Measurements from ENCODE around the gene ZXDC.

The ZXDC gene

DNA sequence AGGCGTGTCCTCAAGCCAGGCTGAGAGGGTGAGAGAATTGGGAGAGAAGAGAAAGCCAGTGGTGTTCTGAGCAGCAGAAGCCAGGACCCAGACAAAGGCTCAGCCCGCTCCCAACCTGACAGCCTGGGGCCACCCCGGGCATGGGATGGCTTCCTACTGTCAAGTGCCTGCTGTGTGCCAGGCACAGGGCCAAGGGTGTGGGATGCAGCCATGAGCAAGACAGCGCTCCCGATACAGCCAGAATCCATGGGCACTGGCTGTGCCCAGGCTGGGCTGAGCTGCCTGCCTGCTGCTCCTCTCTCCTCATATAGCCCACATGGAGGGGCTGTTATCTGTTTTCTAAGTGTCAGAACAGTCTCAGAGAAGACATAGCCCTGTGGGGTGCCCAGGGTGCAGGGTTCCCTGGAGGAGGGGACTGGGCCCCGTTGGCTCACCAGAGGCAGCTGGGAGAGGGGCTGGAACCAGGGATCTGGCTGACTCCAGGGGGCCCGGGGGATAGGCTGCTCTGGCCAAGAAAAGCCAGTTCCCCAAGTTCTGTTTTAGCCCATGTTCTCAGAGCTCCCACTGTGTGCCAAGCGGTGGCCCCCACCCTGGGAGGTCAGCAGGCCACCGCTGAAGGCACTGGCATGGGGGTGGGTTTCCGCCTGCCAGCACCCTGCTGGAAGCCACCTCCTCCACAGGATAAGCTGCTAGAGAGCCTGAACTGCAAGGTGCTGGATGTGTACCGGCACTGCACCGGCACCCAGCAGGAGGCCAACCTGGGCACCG, 42.0 kb downstream of the ZXDC start:
- DNase-seq, result no peak

DNA sequence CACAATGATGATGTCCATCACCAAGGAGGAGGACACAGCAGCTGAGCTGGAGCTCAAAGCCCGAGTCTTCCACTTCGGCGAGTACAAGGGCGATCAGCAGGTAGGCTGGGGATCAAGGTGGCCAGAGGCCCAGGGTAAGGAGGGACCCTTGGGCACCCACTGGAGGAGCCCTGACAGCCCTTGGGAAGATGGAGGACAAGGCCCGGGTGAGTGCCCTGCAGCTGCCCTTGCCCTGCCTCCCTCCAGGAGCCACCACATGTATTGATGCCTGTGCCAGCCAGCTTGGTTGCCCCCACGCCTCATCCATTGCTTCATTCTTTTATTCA, 42.6 kb downstream of the ZXDC start:
- no peak for DNase-seq

DNA sequence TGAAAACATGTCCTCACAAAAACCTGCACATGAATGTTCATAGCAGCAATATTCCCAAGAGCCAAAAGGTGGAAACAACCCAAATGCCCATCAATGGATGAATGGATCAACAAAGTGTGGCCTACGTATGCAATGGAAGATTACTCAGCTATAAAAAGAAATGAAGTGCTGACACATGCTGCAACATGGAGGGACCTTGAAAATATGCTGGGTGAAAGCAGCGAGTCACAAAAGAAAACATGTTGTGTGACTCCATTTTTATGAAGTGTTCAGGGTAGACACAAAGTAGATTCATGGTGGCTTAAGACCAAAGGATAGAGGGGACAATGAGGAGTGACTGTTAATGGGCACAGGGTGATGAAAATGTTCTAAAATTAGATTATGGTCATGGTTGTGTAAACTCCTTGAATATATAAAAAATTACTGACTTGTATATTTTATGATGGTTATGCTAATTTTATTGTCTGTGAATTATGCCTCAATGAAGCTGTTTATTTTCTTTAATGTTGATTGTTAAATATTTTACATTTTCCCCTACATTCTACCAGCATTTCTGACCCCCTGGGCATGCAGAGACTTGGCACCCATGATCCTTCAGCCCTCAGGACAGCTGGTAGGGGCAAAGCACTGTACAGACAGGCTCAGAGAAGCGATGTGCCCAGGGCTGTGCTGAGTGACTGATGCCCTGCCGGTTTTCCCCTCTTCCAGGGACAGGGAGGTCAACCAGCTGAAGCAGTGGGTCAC, 43.2 kb downstream of the ZXDC start:
- no peak for DNase-seq

GRCh38 chr3:126431103-126431534, 44.6 kb downstream of the ZXDC start:
- DNase-seq, result no peak

DNA sequence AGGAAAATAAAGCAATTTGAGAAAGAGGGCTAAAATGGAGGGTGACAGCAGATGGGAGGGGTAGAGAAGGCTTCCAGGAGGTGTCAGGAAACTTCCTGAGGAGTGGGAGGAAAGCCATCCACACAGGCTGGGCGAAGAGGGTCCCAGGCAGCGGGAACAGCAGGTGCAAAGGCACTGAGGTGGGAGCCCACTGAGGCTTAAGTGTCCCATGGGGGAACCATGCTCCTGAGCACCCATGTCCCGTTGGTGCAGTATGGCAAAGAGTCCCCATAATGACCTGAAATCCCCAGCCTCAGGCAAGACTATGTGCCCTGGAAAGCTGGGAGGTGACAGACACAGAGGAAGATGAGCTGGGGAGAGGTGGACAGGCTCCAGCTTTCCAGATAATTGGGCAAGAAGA, 50.9 kb downstream of the ZXDC start:
- DNase-seq, result no peak

- DNase-seq, result no peak
These were observed 51.5 kb downstream of the ZXDC start for GRCh38 chr3:126424039-126424717.

DNA sequence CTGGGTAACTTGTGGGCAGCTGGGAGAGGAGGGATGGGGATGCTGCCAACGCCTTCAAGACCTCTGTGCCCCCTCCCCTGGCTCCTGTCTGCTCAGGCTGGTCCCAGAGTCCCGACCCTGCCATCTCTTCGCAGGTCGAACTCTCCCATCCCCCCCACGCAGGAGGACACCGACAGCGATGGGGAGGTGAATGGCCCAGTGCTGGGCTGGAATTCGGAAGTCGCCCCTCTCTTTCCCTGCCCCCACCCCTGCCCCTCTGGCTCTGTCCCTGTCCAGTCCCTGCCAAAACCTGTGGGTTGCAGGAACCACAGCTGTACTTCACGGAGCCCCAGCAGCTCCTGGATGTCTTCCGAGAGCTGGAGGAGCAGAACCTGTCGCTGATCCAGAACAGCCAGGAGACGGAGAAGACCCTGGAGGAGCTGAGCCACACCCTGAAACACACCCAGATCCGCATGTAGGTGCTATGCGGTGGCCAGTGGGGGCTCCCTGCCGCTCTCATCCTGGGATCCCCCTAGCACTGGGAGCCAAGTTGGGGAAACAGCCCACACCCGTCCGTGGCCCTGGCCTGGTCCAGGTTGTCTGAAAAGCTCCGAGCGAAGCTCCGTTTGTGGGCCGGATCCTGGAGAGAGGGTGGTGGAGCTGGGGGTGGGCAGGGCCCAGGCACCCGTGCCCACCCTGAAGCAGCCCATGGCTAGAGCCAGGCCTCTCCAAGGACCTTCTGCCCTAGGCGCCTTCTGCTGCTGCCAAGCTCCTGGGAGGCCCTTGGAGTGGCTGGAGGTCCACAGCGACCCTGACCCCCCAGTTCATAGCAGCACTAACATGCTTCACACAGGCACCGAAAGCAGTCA, 52.3 kb downstream of the ZXDC start:
- no peak for DNase-seq

DNA sequence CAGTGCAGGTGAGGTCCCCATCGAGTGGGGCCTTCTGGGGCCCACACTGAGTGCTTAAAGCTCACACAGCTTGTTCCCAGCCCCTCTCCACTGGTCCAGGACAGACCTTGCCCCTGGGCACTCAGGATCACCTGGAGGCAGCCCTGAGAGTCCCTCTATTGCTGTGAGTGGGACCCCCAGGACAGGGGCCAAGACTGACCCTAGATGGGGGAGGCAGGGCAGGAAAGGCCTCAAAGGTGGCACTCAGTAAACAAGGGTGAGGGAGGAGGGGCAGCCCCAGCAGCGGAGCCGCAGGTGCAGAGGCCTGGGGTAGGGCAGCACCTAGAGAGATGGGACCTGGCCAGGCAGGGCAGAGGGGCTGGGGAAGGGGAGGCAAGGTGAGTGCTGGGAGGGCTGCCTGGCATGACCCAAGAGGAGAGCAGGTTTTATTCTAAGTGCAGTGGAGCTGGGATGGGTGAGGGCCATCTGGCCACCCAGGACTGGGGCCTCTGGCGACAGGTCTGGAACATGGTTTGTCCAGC, 53.1 kb downstream of the ZXDC start:
- DNase-seq, result no peak

- DNase-seq, result no peak
These were observed 53.6 kb downstream of the ZXDC start for GRCh38 chr3:126422121-126422520.

- no peak for DNase-seq
These were observed 54.0 kb downstream of the ZXDC start for GRCh38 chr3:126421573-126422119.

GRCh38 chr3:126419886-126420786, 55.6 kb downstream of the ZXDC start:
- DNase-seq, result no peak

DNA sequence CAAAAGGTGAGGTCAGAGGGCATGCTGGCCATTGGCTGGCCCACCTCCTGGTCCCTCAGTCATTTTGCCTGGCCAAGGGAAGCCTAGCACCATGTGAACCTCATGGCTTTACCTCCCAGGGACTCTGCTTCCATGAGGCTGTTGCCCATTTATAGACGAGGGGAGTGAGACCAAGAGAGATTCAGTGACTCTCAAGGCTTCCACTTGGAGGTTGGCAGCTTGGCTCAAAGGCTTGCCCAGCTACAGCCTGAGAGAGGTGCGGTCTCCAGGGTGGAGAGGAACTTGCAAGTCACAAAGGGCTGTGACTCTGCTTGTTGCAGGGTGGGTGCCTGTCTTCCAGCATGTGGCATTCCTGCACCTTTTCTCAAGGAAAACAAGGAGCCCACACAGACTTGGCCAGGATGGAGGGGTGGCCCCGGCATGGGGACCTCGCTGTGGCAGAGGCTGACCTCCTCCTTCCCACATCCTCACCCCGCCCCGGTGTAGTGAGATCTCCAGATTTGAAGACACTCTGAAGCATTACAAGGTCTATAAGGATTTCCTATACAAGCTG, 56.5 kb downstream of the ZXDC start:
- no peak for DNase-seq

GRCh38 chr3:126418661-126419131, 57.0 kb downstream of the ZXDC start:
- DNase-seq, result no peak

- DNase-seq, result no peak
These were observed 57.6 kb downstream of the ZXDC start for GRCh38 chr3:126417981-126418530.

DNA sequence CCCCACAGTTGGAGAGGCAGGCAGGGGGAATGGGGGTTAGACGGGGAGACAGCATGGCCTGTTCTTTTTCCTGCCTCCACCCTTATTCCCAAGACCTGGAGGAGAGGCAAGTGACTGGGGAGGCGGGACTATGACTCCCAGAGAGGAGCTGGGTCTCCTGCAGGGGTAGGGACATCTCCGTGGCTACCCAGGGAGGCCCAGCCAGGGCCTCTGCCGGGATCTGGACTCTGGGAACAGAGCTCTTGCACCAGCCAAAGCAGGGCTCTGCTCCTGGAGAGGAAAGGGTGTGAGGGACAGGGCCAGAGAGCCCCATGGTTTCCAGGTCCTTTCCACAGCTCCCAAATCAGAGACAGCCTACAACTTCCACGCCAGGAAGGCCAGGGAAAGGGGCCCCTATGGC, 58.2 kb downstream of the ZXDC start:
- DNase-seq, result no peak

DNA sequence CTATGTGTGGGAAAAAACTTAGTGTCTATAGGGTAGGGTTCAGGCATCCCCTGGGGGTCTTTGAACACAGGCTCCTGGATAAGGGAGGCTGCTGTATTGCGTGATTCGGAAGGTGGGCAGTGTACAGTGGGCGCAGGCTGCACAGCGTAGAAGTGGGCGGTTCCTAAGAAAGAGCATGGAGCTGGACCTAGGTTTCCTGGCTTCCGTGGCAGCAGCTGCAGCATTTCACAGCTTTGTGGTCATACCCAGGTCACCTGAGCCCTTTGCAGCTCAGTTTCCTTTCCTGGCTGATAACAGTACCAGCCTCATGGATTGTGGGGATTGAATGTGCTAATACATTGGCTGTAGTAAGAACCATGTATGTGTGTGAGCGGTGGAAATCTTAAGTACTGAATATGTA, 58.7 kb downstream of the ZXDC start:
- no peak for DNase-seq

- DNase-seq, result no peak
These were observed 59.8 kb downstream of the ZXDC start for GRCh38 chr3:126415661-126416591.

DNA sequence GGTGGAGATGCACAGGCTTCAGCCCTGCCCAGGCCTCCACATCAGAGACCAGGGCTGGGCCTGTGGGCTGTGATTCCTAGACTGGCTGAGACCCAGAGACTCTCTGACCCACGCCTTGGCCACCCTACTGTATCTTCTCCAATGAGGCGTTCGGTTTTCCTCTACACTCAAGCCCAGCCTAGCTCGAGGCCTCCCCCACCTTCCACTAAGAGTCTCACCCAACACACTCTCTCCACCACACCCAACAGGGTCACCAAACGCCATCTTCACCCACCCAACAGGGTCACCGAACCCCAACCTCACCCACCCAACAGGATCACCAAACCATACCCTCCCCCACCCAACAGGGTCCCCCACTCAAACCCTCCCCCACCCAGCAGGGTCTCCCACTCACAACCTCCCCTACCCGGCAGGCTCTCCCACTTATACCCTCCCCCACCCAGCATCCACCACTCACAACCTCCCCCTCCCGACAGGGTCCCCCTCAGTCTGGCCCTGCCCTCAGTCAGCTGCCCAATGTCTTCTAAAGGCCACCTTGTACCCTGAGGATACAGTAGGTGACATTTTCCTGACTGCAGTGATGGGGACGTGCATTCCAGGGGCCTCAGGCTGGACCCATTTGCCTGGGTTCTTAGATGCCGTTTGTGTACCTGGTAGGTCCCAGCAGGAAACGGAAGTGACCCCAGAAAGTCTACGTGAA, 60.6 kb downstream of the ZXDC start:
- no peak for DNase-seq

DNA sequence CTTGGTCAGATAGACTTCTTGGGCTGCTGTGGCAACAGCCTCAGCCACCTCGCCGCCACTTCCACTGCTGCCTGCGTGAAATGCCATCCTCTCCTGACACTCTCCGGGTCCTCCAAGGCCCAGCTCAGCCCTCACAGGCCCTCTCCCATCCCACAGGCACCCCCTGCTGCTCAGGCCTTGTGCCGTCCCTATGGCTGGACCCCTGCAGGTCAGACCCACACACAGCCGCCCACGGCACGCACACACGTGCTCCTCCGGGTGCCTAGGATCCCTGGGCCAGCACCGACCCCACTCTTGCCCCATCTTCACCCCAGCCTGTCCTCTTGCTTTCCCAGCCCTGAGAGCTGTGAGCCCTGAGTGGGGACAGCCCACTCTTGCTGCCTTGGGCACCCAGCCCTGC, 61.3 kb downstream of the ZXDC start:
- DNase-seq, result no peak
